Amniotic stem cell (primary cell): ENCODE measurements around the gene APIP.
"Not testable (repeated sequence)": the region's sequence is repeated elsewhere in the genome, so short reads cannot be mapped to it uniquely, and the experiment has no call there.

Source experiments
- DNase-seq: peaks from one replicate; lab custom pipeline; 2025; lab: John Stamatoyannopoulos, UW

The APIP gene

DNA sequence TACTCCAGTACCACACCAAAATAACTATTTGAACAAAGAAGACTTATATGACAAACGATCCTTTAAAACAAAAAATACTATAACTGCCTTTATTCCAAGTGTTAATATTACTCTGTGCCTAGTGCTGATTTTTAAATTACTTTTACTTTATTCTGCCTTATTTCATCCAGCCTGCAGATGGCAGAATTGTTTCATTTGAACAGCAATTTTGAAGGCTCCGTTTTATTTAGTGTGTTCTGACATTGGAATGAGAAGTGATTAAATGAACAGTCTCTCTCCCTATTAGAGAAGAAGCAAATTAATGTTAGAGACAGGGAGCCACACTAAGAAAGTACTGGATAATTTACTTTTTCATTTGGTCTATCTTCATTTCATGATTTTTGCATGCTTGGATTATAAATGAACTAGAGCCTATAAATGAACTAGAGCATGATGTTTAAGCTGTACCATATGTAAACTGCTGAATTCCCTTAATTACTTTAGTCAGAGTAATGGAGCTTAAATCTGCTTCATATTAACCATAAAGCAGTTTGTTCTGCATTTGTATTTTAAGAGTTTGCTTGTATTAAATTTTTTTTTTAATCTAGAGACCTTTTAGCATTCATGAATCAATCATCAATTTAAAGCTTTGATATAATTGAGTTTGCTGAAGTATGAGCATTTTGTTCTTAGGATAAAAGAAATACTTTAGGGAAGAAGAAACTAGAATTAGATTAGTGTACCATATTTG lies 10.1 kb upstream of the APIP start:
- peak; percentile 21 for DNase-seq

DNA sequence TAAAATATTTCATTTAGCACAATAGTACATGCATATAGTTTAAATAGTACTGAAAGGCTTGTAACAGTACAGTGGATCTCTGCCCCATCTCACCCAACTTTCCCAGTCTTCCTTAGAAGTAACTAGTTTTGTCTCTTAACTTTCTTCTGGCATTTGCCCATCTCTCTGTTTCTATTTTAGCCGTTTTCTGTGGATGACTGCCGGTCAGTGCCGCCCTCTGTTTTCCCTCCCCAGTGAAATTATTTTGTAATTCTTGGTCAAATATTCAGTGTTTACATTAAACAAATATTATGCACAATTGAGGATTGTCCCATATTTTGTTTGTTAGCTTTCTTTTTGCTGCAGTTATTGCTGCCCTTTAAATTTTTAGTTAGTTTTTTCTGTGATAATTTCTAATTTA lies 8.5 kb upstream of the APIP start:
- no peak for DNase-seq

DNA sequence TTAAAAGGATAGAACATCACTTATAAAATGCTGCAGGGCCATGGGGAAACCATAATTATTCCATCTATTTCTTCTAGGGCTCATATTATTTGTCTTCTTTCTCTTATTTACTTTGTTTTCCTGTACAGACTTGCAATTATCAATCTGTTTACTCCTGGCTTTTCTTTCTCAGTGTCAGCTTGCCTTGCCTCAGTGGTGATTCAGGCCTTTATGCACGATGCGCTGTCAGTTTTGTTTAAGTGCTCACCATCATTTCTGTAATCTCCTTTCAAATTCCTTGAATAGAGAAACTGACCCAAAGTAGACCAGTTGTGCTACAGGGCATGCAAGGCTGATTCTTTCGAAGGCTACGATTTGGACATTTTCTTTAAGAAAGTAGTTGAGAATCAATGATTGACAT lies 5.0 kb upstream of the APIP start:
- DNase-seq, result no peak

DNA sequence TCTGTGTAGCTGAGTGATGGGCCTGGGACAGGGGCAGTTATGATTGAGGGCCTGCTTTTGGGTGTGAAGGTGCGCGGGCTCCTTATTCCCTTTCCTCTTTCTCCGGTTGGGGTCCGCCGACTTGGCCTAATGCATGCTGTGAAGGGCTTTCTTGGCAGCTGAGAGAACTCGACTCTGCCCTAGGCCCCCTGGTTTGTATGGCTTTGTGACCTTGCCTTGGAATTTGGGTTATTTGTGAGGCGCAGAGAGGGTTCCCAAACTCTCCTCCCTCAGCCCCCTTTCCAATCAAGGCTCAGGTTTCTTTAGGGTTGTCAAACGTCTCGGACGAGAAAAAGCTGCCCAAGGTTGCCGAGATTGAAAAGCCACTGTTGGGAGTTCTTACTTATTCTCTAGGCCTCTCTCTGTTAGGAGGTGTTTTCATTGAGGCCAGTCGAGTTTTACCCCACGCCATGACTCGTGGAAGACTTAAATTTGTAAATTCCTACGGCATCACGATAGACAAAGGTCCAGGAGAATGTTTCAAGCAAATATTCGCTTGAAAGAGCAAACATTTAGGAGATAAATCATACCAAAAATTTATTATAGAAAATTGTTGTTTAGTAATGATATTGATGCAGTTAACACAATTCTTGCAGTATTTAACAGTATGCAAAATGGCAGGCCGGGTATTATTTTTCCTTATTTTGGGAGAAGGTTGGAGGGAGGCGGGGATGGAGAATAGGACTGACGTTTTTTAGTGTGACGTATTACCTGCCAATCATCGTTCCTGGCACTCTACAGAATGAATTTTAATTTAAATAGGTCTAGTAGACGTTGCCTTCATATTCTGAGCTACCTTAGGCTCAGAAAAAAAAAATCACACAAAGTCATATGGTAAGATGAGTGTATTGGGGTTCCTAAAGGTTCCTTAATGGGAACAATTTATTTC lies 928 bp upstream of the APIP start:
- no peak for DNase-seq

DNA sequence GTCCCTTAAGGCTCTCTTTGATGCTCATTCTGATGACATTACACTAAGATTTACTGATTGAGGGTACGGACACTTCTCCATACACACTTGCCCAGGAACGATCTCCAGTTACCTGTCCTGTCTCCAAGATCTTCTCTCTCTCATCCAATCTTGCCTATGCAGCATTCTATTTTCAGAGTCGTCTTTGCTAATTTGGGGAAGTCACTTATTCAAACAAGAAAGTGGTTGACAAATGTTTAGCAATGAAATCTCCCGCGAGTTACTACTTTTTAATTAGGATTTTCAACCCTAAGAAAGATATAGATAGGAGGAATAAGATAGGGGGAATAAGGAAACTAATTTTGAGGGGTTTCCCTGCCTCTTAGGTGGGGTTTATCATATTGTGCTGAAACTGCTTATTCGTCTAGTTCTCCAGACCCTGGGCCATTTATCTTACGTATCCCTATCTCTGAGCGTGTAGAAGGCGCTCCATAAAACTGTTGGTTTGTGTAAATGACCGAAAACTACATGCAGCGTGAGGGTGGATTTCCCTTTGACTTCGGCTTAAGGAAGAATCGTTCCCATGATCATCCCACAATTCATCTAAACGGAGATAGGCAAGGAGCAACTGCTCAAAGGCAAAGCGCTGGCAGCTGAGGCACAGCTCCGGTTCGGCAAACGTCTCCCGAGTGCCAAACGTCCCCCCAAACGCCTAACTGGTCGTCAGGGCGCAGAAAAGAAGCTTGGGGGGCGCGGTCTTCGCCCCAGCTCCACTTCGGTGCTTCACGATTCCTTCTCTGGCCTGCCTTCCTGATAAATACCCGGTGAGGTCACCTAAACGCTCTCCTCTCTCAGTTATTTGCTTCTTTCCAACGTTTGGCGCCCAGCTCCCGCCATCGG lies 804 bp downstream of the APIP start:
- no peak for DNase-seq

DNA sequence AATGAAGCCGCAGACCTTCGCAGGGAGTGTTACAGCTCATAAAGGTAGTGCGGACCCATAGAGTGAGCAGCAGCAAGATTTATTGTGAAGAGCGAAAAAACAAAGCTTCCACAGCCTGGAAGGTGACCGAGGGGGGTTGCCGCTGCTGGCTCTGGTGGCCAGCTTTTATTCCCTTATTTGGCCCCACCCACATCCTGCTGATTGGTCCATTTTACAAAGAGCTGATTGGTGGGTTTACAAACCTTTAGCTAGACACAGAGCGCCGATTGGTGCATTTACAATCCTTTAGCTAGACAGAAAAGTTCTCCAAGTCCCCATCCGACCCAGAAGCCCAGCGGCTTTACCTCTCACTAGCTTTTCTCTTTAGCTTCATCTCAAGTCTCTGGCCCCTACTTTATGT lies 2.6 kb downstream of the APIP start:
- DNase-seq, result not testable (repeated sequence)

DNA sequence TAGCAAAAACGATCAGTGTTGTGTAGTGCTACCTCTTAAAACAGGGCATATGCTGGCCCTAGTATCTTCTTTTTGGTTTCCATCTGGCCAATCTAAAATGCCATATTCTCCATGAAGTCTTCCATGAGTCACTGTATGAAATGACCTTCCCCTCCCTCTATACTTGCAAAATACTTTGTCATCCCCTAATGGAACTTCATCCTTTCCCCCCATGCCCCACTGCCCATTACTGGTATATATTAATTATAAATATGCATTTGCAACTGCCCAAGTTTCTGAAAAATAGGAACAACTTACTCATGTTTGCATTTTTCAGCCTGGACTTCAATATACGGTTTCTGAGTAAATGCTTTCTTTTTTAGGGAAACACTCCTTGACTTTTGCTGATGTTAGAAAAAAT lies 4.5 kb downstream of the APIP start:
- no peak for DNase-seq

DNA sequence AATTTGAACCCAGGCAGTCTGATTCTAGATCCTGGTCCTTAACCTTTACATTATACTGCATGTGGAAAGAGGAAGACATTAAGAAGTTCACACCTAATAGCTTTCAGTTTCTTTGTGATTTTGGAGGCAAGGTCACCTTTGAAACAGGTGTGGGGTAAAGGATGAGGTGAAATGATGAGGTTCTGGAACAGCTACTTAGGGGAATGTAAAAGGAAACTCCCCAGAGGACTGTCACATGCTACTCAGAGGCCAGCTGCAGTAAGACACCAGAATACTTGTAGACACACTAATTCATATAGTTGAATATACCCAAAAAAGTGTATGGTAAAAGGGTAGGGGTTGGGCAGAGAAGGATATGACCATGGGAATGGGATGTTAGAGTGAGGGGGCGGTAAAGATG lies 5.4 kb downstream of the APIP start:
- DNase-seq, result no peak

DNA sequence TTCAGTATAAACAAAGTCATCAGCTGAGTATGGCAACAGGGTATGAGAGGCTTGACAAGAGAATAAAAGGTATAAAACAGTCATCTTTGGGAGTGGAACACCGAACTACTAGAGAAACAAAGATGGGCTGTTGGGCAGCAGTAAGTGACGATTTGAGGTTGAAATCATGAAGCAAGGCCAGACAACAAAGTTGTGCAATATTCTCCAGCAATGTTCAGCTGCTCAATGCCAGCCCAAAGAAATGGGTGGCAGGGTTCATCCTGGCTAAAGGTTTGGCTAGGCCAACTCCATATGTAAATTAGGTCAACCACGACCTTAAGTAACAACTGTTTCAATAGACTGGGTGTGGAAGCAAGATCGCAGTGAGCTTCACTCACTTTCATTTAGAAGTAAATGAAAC lies 6.2 kb downstream of the APIP start:
- DNase-seq, result no peak

DNA sequence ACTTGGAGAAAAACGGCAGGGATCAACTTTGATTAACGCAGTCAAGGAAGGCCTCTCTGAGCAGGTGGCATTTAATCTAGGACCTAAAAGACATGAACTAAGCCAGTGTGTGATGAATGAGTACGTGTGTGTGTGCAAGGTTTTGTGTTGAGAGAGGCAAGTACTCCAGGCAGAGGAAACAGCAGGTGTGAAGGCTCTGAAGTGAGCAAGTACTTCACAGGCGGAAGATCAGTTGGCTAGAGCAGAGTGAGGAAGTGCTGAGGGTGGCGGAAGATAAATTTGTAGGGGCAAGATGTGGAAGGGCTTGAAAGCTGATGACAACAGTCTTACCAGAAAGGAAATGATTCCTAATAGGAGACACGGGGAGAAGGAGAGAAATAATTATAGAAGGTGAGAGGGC lies 6.8 kb downstream of the APIP start:
- no peak for DNase-seq

DNA sequence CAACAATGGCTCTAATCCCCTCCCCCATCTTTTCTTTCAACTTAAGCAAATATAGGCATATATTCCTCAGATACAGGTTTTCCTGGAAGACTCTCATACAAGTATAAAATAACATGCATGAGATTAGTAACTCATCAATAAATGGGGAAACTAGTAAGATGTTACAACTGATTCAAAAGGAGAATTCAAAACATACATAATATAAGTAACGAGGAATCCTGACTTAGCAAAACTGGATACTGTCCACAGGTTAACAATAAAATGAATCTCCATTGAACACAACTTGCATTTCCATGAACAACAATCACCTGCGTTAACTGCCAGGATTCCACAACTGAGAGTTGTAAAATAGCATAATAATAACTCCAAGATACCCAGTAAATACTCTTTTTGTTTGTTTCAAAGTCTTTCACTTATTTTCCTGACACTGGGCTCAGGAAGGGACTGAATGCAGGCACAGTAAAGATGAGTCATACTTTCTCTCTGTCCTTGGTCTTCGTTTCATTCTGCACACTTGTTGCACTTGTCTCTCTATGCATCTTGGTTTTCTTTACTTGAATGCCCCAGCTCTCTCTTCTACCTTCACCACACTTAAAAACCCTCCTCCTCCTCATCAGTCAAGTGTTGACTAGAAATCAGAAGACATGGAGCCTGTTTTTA lies 8.1 kb downstream of the APIP start:
- DNase-seq, result no peak

DNA sequence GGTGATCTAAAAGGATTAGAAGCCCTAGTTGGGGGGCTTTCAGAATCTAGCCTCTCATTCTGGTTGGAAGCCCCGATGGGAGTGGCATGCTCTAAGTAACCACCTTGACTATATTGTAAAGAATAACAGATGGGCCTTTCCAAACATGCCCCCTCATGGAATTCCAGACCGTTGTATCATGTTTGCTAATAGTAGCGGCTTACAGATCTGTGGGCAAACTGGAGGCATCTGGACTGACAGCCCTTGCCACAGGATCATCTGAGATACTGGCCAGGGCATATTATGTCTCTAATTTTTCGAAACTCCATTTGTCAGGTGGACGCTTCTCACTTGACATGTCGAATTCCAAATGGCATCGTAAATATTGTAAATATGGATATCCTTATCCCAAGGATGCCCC lies 10.5 kb downstream of the APIP start:
- DNase-seq, result no peak

DNA sequence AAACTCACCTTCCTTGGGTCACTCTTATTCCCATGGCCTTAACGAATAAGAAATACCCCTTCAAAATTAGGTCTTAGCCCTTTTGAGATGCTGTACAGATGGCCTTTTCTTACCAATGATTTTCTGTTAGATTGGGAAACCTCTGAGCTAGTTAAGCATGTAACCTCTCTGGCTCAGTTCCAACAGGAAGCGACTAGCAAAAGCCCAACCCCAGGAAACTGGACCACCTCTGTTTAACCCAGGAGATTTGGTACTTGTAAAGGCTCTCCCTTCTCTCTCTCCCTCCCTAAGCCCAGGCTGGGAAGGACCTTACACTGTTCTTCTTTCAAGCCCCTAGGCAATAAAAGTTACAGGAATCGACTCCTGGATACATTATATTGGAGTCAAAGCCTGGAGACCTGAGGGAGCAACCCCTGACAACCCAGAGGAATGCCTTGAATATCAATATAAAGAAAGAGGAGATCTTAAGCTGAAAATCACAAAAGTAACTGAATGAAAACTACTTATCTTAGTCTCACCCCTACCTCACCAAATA lies 11.7 kb downstream of the APIP start:
- DNase-seq, result no peak

DNA sequence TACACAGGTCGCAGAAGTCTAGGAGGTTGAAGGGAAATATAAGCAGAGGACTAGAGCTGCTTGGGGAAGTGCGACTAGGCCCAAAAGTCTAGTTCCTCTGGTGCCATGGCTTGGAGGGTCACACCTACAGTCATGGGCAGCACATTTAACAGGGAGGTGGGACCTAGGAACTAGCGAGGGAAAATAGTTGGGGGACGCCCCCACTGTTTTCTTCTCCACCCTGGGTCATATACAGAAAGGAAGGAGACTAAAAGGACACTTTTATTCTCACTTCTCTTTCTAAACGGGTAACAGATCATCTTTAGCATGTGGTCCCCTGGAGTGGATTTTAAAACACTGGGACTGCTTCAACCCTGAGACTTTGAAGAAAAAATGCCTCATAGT lies 16.6 kb downstream of the APIP start:
- DNase-seq, result no peak

DNA sequence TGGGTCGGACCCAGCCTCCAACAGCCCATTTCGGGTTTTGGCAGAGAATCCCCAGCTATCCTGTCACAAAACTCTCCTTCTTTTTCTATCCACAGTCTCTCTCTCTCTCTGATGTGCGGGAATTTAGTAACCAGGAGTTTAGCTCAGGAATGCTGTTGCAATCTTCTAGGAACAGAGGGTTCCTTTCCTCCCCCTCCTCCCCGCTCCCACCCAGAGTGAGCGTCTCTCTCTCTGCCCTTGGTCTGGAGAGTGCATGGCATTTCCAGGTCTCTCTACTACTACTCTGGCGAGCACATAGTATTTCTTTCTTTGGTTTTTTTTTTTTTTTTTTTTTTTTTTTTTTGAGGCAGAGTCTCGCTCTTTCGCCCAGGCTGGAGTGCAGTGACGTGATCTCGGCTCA lies 17.7 kb downstream of the APIP start:
- no peak for DNase-seq

DNA sequence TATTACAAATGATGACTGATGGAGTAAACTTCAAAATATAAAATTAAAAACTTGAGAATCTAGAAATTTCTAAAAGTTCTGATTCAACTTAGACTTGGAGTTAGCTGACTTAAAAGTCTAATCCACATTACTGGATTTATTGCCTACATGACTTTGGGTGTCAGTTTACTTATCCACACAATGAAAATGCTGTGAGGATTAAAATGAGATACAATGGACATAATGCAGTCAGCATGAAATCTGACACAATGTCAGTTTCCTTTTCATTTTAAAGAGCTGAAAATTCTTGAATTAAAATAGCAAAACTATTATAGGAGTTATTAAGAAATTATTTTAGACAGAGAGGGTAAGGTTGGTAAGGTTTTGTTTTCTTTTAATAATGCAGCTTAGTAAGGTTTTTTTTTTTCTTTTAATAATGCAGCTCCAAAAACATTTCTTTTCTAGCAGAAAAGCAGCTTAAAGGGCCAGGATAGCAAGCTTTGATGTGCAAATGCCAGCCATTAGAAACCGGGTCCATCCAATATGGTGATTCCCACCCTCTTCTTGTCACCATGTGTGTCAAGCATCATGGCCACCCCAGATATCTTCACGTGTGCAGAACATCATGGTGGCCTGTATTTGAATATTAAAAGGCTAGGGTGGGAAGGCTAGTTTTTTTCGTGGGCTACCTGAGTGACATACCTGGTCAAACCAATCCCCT lies 18.9 kb downstream of the APIP start:
- DNase-seq, result no peak

DNA sequence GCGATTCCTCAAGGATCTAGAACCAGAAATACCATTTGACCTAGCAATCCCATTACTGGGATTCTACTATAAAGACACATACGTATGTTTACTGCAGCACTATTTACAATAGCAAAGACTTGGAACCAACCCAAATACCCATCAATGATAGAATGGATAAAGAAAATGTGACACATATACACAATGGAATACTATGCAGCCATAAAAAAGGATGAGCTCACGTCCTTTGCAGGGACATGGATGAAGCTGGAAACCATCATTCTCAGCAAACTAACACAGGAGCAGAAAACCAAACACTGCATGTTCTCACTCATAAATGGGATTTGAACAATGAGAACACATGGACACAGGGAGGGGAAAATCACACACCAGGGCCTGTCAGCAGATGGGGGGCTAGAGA lies 20.0 kb downstream of the APIP start:
- DNase-seq, result not testable (repeated sequence)

DNA sequence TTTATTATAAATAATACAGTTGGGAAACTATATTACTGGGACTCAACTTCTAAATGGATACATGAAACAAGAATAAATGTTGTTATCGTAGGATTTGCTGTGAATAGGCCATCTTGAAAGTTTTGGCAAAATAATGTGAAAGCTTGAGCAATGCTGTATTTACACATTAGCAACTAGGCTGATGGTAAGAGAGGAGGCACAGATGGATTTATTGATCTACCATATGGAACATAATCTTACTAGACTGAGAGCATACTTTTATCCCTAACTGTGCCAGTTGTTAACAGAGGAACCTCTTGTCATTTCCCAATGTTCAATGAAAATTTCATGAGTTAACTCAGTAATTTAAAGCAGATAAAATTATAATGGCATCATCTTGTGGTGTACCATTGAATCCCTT lies 22.8 kb downstream of the APIP start:
- DNase-seq, result no peak

DNA sequence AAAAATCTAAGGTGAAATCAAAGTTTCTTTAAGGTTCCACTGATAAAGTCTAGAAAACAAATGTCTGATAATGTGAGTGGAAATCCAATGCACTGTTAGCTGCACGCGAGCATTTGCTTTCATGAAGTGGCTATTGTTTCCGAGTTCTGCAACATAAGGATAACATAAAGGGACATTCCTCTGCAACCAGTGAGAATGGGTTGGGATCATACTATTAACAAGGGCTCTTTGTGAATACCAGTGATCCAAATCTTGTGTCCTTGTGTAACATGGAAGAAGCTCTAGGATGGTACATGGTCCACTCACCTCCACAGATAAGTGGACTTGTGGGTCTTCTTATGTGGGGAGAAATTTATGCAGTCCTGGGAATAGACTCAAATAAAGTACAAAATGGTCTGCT lies 24.6 kb downstream of the APIP start:
- DNase-seq, result no peak

DNA sequence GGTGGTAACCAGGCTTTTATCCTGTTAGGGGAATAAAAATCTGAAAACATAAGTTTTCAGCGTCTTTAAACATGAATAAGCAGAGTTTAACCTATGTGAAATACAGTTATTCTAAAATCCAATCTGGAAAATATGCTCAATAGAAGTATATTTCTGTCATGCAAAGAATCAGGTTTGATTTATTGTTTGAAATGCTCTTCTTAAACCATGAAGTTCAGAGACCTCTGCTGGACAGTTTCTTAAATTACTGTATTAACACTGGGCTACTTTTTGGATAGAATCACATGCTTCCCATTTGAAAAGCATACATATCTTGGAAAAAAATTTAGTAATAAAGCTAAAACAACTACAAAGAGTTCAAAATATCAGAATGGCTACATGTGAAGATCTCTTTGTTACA lies 25.4 kb downstream of the APIP start:
- peak; percentile 28 for DNase-seq

DNA sequence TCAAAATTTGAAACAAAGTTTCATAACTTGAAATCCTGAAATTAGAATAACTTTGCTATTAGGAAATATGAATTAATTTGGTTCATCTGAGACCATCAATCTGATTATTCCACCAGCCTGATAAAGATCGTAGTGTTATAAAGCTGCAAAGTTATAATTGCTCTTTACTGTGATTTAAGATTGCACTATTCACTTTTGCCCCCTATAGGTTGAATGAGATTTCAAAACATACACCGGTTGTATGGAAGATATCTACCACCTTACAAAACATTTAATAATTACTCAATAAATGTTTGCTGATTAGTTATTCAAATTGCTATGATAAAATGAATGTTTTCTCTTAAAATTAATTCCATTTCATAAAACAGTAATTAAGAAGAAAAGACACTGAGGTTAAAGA lies 26.1 kb downstream of the APIP start:
- DNase-seq, result no peak
